Glutamatergic neuron (in vitro differentiated cells): ENCODE results near the gene AMN1. TPM values are rescaled to one million over a fixed set of nuclear protein-coding genes. Genes with fewer than 3 reads are reported as not detected.
"Not testable (repeated sequence)": the region's sequence is repeated elsewhere in the genome, so short reads cannot be mapped to it uniquely, and the experiment has no call there.

Source experiments
- DNase-seq: peaks from one replicate; pipeline ENCODE4 v3.0.0; 2022
- H3K27ac Mint-ChIP-seq: one replicate; pipeline ENCODE4 v1.8.0; 2020; ENCODE audit warnings: mild to moderate bottlenecking, mixed read lengths, inconsistent platforms; ENCODE audit not compliant: unreplicated experiment
- H3K27me3 Mint-ChIP-seq: one replicate; pipeline ENCODE4 v1.8.0; 2020; ENCODE audit warnings: mild to moderate bottlenecking, moderate library complexity, mixed read lengths, inconsistent platforms; ENCODE audit not compliant: unreplicated experiment
- H3K36me3 Mint-ChIP-seq: one replicate; pipeline ENCODE4 v1.8.0; 2020; ENCODE audit warnings: mild to moderate bottlenecking, mixed read lengths, inconsistent platforms; ENCODE audit not compliant: unreplicated experiment
- H3K4me1 Mint-ChIP-seq: one replicate; pipeline ENCODE4 v1.8.0; 2020; ENCODE audit warnings: mild to moderate bottlenecking, low read depth, mixed read lengths, inconsistent platforms; ENCODE audit not compliant: unreplicated experiment
- H3K4me3 Mint-ChIP-seq: one replicate; pipeline ENCODE4 v1.8.0; 2020; ENCODE audit warnings: mild to moderate bottlenecking, mixed read lengths, inconsistent platforms; ENCODE audit not compliant: unreplicated experiment
- H3K9me3 Mint-ChIP-seq: one replicate; pipeline ENCODE4 v1.8.0; 2020; ENCODE audit warnings: mild to moderate bottlenecking, moderate library complexity, mixed read lengths, inconsistent platforms; ENCODE audit not compliant: unreplicated experiment
- total RNA-seq: library from RNA; stranded (reverse); fragmentation: NEBNext Ultra II Directional; extraction: Animal tissue kit (Norgen Biotek cat#: 25700); gene quantifications from one replicate; pipeline ENCODE4 v1.2.1, GENCODE V29; 2021; ENCODE audit not compliant: unreplicated experiment
- TF ChIP-seq, protein P1 (sequence below): fragments of 200-600 bp; sonication (generic); IDR thresholded peaks from one replicate; pipeline ENCODE4 v1.5.0; 2021; ENCODE audit not compliant: partially characterized antibody, unreplicated experiment

The AMN1 gene
- total RNA-seq, 1 donor from 2014 or later: 12.6 TPM

DNA sequence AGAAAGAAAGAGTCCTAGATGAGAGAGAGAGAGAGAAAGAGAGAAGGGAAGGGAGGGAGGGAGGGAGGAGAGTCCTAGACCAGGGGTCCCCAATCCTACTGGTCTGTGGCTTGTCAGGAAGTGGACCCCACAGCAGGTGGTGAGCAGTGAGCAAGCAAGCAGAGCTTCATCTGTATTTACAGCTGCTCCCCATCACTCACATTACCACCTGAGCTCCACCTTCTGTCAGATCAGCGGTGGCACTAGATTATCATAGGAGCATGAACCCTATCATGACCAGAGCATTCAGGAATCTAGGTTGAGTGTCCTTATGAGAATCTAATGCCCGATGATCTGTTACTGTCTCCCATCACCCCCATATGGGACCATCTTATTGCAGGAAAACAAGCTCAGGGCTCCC, 39.2 kb upstream of the AMN1 start:
- Mint-ChIP-seq H3K9me3 (no peaks in the 10 kb centered on the region), H3K4me1 (no peaks in the 10 kb centered on the region), H3K27me3 (no peaks in the 10 kb centered on the region), H3K4me3 (no peak overlapping the region), H3K27ac (no peak overlapping the region), H3K36me3 (peaks cover 5% of the 10 kb centered on the region)
- no peak for DNase-seq
- TF ChIP-seq, protein P1, sequence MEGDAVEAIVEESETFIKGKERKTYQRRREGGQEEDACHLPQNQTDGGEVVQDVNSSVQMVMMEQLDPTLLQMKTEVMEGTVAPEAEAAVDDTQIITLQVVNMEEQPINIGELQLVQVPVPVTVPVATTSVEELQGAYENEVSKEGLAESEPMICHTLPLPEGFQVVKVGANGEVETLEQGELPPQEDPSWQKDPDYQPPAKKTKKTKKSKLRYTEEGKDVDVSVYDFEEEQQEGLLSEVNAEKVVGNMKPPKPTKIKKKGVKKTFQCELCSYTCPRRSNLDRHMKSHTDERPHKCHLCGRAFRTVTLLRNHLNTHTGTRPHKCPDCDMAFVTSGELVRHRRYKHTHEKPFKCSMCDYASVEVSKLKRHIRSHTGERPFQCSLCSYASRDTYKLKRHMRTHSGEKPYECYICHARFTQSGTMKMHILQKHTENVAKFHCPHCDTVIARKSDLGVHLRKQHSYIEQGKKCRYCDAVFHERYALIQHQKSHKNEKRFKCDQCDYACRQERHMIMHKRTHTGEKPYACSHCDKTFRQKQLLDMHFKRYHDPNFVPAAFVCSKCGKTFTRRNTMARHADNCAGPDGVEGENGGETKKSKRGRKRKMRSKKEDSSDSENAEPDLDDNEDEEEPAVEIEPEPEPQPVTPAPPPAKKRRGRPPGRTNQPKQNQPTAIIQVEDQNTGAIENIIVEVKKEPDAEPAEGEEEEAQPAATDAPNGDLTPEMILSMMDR: no peak

DNA sequence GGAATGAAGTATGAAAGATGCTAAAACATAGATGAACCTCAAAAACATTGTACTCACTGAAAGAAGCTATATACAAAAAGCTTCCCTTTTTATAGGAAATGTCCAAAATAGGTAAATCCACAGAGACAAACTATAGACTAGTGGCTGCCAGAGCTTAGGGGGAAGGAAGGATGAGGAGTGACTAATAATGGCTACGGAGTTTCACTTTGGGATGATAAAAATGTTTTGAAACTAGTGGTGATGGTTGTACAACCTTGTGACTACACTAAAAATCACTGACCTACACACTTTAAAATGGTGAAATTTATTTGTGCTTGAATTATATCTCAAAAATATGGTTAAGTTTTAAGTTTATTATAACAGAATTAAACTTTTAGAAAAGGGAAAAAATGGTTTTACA, 37.1 kb upstream of the AMN1 start:
- H3K9me3 Mint-ChIP-seq: no peaks in the 10 kb centered on the region
- no peaks in the 10 kb centered on the region for H3K36me3 Mint-ChIP-seq
- H3K4me3 Mint-ChIP-seq: no peak overlapping the region
- TF ChIP-seq, protein P1: no peak
- no peak for DNase-seq
- H3K27me3 Mint-ChIP-seq: no peaks in the 10 kb centered on the region
- no peaks in the 10 kb centered on the region for H3K4me1 Mint-ChIP-seq
- no peak overlapping the region for H3K27ac Mint-ChIP-seq

DNA sequence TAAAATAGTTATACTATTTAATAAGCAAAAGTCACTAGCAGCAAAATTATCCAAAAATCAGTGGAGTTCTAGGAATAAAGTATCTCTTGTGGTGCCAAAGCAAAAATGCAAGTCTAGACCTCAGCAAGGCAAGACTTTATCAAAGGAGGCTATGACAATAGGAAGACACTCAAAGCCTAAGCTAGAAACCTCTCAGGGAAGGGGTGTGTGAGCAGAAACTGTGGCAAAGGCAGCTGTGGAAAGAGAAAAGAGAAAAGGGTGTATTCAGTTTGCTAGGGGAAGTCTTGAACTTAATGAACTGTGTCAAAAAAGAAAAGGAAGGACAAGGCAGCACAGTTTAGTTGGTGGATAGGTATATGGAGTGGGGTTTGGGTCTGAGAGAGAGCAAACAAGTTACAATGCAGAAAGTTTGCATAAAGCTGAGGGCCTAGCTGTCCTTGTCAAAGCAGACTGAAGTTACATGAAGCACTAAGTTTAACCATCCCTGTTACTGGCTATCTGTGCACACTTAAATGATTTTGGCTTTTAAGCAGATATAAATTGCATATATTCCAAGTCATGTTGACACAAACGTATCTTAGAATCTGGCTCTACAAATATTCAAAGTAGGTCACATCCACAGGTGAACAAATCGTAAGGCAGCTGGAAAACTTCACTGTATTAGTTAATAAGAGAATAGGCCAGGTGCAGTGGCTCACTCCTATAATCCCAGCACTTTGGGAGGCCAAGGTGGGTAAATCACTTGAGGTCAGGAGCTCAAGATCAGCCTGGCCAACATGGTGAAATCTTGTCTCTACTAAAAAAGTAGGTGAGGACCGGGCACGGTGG, 31.0 kb upstream of the AMN1 start:
- H3K4me1 Mint-ChIP-seq: no peaks in the 10 kb centered on the region
- H3K36me3 Mint-ChIP-seq: peaks cover 5% of the 10 kb centered on the region
- no peak overlapping the region for H3K4me3 Mint-ChIP-seq
- H3K27ac Mint-ChIP-seq: no peak overlapping the region
- no peak for DNase-seq
- H3K9me3 Mint-ChIP-seq: no peaks in the 10 kb centered on the region
- H3K27me3 Mint-ChIP-seq: peaks cover 5% of the 10 kb centered on the region
- TF ChIP-seq, protein P1: no peak

DNA sequence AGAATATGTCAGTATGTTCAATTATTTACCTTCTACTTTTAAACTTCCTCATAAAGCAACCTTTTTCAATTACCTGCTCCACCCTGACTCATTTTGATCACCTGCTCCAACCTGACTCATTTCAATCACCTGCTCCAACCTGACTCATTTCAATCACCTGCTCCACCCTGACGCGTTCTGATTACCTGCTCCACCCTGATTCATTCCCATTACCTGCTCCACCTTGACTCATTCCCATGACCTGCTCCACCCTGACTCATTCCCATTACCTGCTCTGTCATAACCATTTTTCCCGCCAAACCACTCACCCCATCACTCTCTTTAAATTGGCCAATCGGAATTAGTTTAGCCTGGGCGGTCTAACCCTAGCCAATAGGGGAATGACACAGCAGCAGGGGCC, 29.5 kb upstream of the AMN1 start:
- H3K27ac Mint-ChIP-seq, H3K27me3 Mint-ChIP-seq, H3K9me3 Mint-ChIP-seq, H3K36me3 Mint-ChIP-seq, H3K4me3 Mint-ChIP-seq, H3K4me1 Mint-ChIP-seq, DNase-seq: not testable (repeated sequence)

DNA sequence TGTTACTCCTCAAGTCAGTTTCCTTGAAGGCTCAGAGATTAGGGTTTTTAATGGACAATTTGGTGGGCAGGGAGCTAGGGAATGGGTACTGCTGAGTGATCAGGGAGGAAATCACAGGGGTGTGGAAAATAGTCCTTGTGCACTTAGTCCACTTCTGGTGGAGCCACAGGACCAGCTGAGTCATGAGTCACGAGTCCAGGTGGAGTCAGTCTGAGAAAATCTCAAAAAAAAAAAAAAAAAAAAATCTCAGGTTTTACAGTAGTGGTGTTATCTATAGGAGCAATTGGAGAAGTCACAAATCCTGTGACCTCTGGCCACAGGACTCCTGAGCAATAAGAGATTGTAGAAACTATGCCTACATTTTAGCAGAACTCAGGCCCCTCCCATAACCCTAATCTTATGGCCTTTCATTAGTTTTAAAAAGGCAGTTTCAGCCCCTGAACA, 28.2 kb upstream of the AMN1 start:
- H3K27ac Mint-ChIP-seq: no peak overlapping the region
- DNase-seq: no peak
- H3K36me3 Mint-ChIP-seq: peaks cover 5% of the 10 kb centered on the region
- TF ChIP-seq, protein P1: no peak
- H3K4me1 Mint-ChIP-seq: peaks cover 4% of the 10 kb centered on the region
- H3K4me3 Mint-ChIP-seq: no peak overlapping the region
- peaks cover 4% of the 10 kb centered on the region for H3K9me3 Mint-ChIP-seq
- H3K27me3 Mint-ChIP-seq: peaks cover 5% of the 10 kb centered on the region
